ENCODE measurements around the gene EFCC1.

Gene EFCC1, protein sequence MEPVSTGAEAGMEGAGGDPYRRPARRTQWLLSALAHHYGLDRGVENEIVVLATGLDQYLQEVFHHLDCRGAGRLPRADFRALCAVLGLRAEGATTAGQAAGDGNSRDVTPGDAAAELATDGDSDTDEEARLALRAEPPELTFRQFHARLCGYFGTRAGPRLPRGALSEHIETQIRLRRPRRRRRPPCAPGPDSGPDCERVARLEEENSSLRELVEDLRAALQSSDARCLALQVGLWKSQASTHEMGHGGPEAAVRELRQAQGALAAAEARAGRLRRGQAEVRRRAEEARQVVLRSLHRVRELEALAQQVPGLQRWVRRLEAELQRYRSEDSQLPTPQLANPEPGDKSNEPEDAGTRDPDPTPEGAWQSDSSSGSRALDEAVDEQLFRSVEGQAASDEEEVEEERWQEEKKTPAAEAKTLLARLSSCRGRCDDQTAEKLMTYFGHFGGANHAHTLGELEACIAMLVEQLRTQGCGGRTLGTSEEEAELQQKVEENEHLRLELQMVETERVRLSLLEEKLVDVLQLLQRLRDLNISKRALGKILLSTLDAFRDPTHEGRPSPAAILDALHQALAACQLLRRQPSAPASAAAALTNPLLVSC

DNA sequence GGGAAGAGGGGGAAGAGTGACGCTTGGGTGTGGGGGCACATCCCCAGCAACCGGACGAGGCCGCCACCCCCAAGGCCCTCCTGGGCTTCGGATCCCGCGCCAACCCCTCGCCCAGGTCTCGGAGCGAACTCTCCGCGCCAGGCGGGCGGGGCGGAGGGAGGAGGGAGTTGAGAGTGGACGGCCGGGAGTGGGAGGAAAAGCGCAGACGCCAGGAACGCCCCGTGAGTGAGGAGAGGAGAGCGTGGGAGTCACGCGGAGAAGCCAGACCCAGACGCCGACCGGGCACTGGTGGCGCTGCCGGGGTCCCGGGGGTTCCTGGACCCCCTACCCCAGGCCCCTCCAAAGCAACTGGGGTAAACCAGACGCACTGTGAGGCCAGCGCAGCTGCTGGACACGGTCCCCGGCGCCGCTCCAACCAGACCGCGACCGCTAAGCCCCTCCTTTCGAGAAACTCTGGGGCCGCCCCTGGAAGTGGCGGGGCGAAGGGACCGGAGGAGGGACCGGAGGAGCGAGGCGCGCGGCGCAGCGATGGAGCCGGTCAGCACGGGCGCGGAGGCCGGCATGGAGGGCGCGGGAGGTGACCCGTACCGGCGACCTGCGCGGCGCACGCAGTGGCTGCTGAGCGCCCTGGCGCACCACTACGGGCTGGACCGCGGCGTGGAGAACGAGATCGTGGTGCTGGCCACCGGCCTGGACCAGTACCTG, at the start of gene EFCC1:
EFCC1 (plus strand) TSS at position 204 of the 705 bp plus-strand sequence; CDS start at position 529, 325 bp downstream.
- H3K27ac ChIP-seq (ENCODE audit: low read length) = peak within 1 kb of the TSS; percentile 60
- H3K9ac ChIP-seq (ENCODE audit: low read length in 2 of 2) = peak within 1 kb of the TSS; percentile 47 to 54
- peaks cover 45% of the 10 kb centered on the region for H3K4me1 ChIP-seq (ENCODE audit: control insufficient read depth, insufficient read depth, low read length)
- peak within 1 kb of the TSS; percentile 34 to 75 for H3K4me3 ChIP-seq (ENCODE audit: low read length in 2 of 2)
- H3K9me3 ChIP-seq (ENCODE audit: control insufficient read depth in 2 of 2, low read length in 2 of 2) = no peaks in the 10 kb centered on the region
- H3K27me3 ChIP-seq (ENCODE audit: control insufficient read depth in 1 of 2, insufficient read depth in 2 of 2, low read length in 2 of 2) = peaks cover 23 to 43% of the 10 kb centered on the region in 2 donors
- no peaks in the 10 kb centered on the region for H3K36me3 ChIP-seq (ENCODE audit: control insufficient read depth in 2 of 2, insufficient read depth in 2 of 2, low read length in 2 of 2)

DNA sequence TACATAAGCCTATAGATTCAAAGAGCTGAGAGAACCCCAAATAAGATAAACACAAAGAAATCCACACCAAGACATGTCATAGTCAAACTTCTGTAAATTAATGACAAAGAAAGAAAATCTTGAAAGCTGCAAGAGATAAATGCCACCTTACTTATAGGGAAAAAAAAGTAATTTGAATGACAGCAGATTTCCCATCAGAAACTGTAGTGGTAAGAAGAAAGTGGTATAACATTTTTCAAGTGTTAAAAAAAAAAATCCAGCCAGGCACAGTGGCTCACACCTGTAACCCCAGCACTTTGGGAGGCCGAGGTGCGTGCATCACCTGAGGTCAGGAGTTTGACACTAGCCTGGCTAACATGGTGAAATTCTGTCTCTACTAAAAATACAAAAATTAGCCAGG, 44.7 kb upstream of the EFCC1 start:
- H3K4me1 ChIP-seq (ENCODE audit: control insufficient read depth, insufficient read depth, low read length) = no peaks in the 10 kb centered on the region
- no peaks in the 10 kb centered on the region for H3K36me3 ChIP-seq (ENCODE audit: control insufficient read depth in 2 of 2, insufficient read depth in 2 of 2, low read length in 2 of 2)
- H3K27ac ChIP-seq (ENCODE audit: low read length) = no peak overlapping the region
- H3K9ac ChIP-seq (ENCODE audit: low read length in 2 of 2) = no peak overlapping the region
- no peak overlapping the region for H3K4me3 ChIP-seq (ENCODE audit: low read length in 2 of 2)
- H3K27me3 ChIP-seq (ENCODE audit: control insufficient read depth in 1 of 2, insufficient read depth in 2 of 2, low read length in 2 of 2) = no peaks in the 10 kb centered on the region
- H3K9me3 ChIP-seq (ENCODE audit: control insufficient read depth in 2 of 2, low read length in 2 of 2) = no peaks in the 10 kb centered on the region

DNA sequence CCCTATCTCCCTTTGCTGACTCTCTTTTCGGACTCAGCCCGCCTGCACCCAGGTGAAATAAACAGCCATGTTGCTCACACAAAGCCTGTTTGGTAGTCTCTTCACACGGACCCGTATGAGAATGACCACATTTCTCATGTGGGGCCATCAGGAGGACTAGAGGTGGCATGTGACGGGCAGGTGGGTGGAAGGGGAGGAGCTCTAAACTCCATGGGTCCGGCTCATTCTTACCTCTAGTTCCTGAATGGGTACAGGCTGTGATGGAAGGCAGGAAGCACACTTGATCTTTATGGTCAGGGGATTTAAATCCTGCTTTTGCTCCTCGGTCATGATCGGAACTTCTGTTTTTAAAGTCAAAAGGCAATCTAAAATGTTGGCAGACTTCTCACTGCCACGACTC, 35.8 kb upstream of the EFCC1 start:
- Histone ChIP-seq H3K27me3 (ENCODE audit: control insufficient read depth in 1 of 2, insufficient read depth in 2 of 2, low read length in 2 of 2) (no peaks in the 10 kb centered on the region), H3K9me3 (ENCODE audit: control insufficient read depth in 2 of 2, low read length in 2 of 2) (no peaks in the 10 kb centered on the region), H3K4me1 (ENCODE audit: control insufficient read depth, insufficient read depth, low read length) (peaks cover 11% of the 10 kb centered on the region), H3K27ac (ENCODE audit: low read length) (no peak overlapping the region), H3K9ac (ENCODE audit: low read length in 2 of 2) (no peak overlapping the region), H3K4me3 (ENCODE audit: low read length in 2 of 2) (no peak overlapping the region), H3K36me3 (ENCODE audit: control insufficient read depth in 2 of 2, insufficient read depth in 2 of 2, low read length in 2 of 2) (no peaks in the 10 kb centered on the region)

DNA sequence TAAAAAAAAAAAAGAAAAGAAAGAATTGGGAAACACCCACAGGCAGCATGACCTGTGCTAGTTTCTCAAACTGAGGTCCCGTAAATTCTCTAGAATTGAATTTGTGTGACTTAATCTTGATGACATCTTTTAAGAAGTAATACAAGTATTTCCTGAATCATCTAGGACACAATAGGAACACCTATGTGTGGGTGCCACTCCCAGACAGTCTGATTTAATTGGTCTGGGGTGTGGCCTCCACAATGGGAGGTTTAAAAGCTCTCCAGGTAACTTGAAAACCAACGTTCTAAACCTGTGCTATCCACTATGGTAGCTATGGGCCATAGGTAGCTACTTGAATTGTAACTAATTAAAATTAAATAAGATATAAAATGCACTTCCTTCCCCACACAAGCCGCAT, 35.3 kb upstream of the EFCC1 start:
- H3K36me3 ChIP-seq (ENCODE audit: control insufficient read depth in 2 of 2, insufficient read depth in 2 of 2, low read length in 2 of 2) = no peaks in the 10 kb centered on the region
- peaks cover 14% of the 10 kb centered on the region for H3K4me1 ChIP-seq (ENCODE audit: control insufficient read depth, insufficient read depth, low read length)
- H3K9me3 ChIP-seq (ENCODE audit: control insufficient read depth in 2 of 2, low read length in 2 of 2) = no peaks in the 10 kb centered on the region
- H3K27ac ChIP-seq (ENCODE audit: low read length) = no peak overlapping the region
- H3K4me3 ChIP-seq (ENCODE audit: low read length in 2 of 2) = no peak overlapping the region
- no peak overlapping the region for H3K9ac ChIP-seq (ENCODE audit: low read length in 2 of 2)
- H3K27me3 ChIP-seq (ENCODE audit: control insufficient read depth in 1 of 2, insufficient read depth in 2 of 2, low read length in 2 of 2) = no peaks in the 10 kb centered on the region

DNA sequence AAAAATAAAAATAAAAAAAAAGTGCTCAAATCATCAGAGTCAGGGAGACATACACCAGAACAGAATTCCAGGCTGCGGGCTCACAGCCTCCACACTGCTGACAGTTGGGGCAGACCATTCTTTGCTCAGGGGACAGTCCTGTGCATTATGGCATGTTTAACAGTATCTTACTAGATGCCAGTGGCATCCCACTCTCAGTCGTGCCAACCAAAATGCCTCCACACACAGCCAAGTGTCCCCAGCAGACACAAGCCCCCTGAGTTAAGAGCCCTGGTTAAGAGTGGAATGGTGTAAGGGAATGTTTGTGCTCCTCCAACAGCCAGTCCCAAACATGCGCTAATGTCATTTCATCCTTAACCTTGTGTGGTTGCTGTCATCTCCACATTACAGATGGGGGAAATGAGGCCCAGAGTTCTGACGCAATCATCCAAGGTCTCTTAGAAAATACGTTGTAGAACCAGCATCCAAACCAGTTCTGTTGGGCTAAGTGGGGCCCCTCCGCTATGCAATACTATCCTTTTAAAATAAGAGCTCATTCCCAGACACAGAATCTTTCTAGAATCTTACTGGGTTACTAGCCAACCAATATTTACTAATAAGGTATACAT, 33.3 kb upstream of the EFCC1 start:
- Histone ChIP-seq H3K27ac (ENCODE audit: low read length) (peak overlapping the region; percentile 66), H3K9me3 (ENCODE audit: control insufficient read depth in 2 of 2, low read length in 2 of 2) (no peaks in the 10 kb centered on the region), H3K4me1 (ENCODE audit: control insufficient read depth, insufficient read depth, low read length) (peaks cover 25% of the 10 kb centered on the region), H3K4me3 (ENCODE audit: low read length in 2 of 2) (no peak overlapping the region), H3K27me3 (ENCODE audit: control insufficient read depth in 1 of 2, insufficient read depth in 2 of 2, low read length in 2 of 2) (no peaks in the 10 kb centered on the region), H3K9ac (ENCODE audit: low read length in 2 of 2) (no peak overlapping the region), H3K36me3 (ENCODE audit: control insufficient read depth in 2 of 2, insufficient read depth in 2 of 2, low read length in 2 of 2) (no peaks in the 10 kb centered on the region)

DNA sequence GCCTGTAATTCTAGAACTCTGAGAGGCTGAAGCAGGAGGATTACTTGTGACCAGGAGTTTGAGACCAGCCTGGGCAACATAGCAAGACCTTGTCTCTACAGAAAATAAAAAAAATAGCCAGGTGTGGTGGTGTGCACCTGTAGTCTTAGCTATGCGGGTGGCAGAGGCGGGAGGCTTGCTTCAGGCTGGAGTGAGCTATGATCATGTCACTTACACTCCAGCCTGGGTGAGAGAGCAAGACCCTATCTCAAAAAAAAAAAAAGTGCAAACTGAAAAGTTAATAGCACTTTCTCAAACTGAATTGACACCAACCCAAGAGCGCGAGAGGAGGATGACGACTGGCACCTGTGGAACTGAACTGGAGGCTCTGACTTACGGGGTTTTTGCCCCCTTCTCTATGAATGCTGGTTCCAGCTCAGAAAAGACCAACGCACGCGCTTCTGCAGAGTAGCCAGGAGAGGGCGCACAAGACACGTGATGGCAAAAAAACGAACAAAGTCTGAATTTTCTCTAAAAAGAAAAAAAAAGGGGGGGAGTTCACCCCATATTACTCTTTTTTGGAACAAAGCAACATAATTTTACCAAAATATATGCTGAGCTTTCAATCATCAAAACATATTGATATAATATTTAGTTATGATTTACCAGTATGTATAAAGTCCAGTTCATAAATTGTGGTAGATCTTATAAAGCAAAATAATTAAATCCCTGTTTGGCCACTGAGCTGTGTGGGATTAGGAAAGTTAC, 30.9 kb upstream of the EFCC1 start:
- Histone ChIP-seq H3K36me3 (ENCODE audit: control insufficient read depth in 2 of 2, insufficient read depth in 2 of 2, low read length in 2 of 2) (no peaks in the 10 kb centered on the region), H3K9ac (ENCODE audit: low read length in 2 of 2) (no peak overlapping the region), H3K4me1 (ENCODE audit: control insufficient read depth, insufficient read depth, low read length) (peaks cover 31% of the 10 kb centered on the region), H3K4me3 (ENCODE audit: low read length in 2 of 2) (no peak overlapping the region), H3K27me3 (ENCODE audit: control insufficient read depth in 1 of 2, insufficient read depth in 2 of 2, low read length in 2 of 2) (no peaks in the 10 kb centered on the region), H3K27ac (ENCODE audit: low read length) (peak overlapping the region; percentile 7), H3K9me3 (ENCODE audit: control insufficient read depth in 2 of 2, low read length in 2 of 2) (no peaks in the 10 kb centered on the region)

DNA sequence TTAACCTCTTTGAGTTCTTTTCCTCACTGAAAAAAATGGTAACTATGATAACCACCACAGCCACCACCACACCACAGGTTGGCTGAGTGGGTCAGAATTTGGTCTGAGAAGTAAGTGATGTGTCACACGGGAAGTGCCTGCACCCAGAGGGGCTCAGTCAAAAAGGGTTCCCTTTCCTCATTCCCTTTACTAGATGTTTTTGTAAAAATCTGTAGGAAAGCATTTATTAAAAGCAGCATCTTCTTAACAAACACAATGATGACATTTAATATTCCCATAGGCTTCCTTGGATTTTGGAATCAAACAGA, 30.4 kb upstream of the EFCC1 start:
- peaks cover 31% of the 10 kb centered on the region for H3K4me1 ChIP-seq (ENCODE audit: control insufficient read depth, insufficient read depth, low read length)
- no peak overlapping the region for H3K9ac ChIP-seq (ENCODE audit: low read length in 2 of 2)
- H3K9me3 ChIP-seq (ENCODE audit: control insufficient read depth in 2 of 2, low read length in 2 of 2) = no peaks in the 10 kb centered on the region
- H3K27ac ChIP-seq (ENCODE audit: low read length) = peak overlapping the region; percentile 7
- H3K36me3 ChIP-seq (ENCODE audit: control insufficient read depth in 2 of 2, insufficient read depth in 2 of 2, low read length in 2 of 2) = no peaks in the 10 kb centered on the region
- H3K4me3 ChIP-seq (ENCODE audit: low read length in 2 of 2) = no peak overlapping the region
- H3K27me3 ChIP-seq (ENCODE audit: control insufficient read depth in 1 of 2, insufficient read depth in 2 of 2, low read length in 2 of 2) = no peaks in the 10 kb centered on the region

DNA sequence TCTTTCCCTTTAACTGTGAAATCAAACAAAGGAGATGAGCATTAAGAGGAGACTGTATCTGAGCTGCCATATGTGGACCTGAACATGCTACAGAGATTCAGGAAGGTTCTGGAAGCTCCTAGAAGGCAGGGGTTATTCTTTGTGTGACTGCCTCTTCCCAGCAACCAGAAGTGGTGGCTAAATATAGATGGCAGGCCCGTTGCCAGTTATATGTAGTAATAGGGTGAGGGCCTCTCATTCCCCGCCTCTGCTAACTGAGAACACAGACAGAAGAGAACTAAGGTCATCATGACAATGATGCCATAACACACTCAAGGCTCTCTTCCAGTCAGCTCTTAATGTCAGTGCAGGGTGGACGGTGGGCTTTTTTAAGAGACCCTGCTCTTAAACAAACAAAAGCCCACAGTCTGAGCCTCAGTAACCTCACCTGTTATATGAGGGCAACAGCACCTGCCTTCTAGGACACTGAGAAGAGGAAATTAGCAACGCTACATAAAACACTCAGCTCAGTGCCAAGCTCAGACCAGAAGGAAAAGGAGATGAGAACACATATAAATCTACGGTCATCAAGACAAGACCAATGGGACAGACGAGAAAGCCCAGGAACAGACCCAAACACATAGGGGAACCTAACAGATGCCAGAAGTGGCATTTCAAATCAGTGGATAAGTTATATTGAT, 29.5 kb upstream of the EFCC1 start:
- H3K4me1 ChIP-seq (ENCODE audit: control insufficient read depth, insufficient read depth, low read length) = peaks cover 31% of the 10 kb centered on the region
- no peak overlapping the region for H3K4me3 ChIP-seq (ENCODE audit: low read length in 2 of 2)
- H3K9ac ChIP-seq (ENCODE audit: low read length in 2 of 2) = no peak overlapping the region
- peak overlapping the region; percentile 7 for H3K27ac ChIP-seq (ENCODE audit: low read length)
- no peaks in the 10 kb centered on the region for H3K9me3 ChIP-seq (ENCODE audit: control insufficient read depth in 2 of 2, low read length in 2 of 2)
- H3K36me3 ChIP-seq (ENCODE audit: control insufficient read depth in 2 of 2, insufficient read depth in 2 of 2, low read length in 2 of 2) = no peaks in the 10 kb centered on the region
- H3K27me3 ChIP-seq (ENCODE audit: control insufficient read depth in 1 of 2, insufficient read depth in 2 of 2, low read length in 2 of 2) = no peaks in the 10 kb centered on the region

DNA sequence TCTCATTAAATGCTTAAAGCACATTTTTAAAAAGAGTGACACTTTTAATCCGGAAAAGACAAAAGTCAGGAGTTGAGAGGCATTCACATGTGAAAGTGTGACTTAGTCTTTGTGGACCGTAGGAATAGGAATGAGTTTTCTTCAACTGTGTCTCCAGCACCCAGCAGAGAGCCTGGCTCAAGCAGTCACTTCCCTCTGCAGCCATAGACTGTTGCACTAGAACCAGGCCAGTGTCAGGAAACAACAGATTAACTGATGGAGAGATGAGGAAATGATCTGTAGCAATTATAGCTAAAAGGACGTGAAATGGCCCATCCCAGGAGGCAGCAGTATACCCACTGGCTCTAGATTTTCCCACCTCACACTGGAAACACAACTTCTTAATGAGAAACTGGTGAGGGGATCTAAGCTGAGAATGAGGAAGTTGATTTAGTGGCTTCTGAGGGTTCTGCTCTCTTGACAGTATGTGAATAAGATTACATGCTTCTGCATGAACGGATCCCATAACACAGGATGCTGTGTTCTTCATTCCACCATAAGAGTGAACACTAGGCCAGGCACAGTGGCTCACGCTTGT, 27.0 kb upstream of the EFCC1 start:
- no peaks in the 10 kb centered on the region for H3K36me3 ChIP-seq (ENCODE audit: control insufficient read depth in 2 of 2, insufficient read depth in 2 of 2, low read length in 2 of 2)
- H3K9me3 ChIP-seq (ENCODE audit: control insufficient read depth in 2 of 2, low read length in 2 of 2) = no peaks in the 10 kb centered on the region
- H3K9ac ChIP-seq (ENCODE audit: low read length in 2 of 2) = no peak overlapping the region
- peaks cover 24% of the 10 kb centered on the region for H3K4me1 ChIP-seq (ENCODE audit: control insufficient read depth, insufficient read depth, low read length)
- no peaks in the 10 kb centered on the region for H3K27me3 ChIP-seq (ENCODE audit: control insufficient read depth in 1 of 2, insufficient read depth in 2 of 2, low read length in 2 of 2)
- no peak overlapping the region for H3K4me3 ChIP-seq (ENCODE audit: low read length in 2 of 2)
- peak overlapping the region; percentile 18 for H3K27ac ChIP-seq (ENCODE audit: low read length)
